GM03348 (cell line): ENCODE measurements around the gene ULBP1.
"Not testable (repeated sequence)": the region's sequence is repeated elsewhere in the genome, so short reads cannot be mapped to it uniquely, and the experiment has no call there.

Experiments
- DNase-seq: peaks from one replicate; pipeline ENCODE4 v3.0.0; 2012; ENCODE audit warnings: low spot score

The ULBP1 gene

DNA sequence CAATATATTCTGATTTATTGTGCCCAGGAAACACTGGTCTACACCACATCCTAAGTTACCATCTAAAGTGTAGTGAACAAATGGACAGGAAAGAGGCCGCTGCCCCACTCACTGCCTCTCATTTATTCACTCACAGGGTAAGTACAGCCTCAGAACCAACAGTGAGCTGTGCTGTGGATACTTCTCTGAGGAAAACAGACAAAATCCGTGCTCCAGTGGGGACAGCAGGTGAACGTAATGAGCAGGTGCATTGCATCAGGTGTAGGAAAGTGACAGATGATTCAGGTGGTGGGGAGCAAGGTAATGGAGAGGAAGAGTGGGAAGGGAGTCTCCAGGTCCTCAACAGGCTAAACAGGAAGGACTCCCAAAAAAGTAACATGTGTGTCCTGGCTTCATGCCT is 30.3 kb upstream of the ULBP1 start:
- no peak for DNase-seq

GRCh38 chr6:149934249-149935156 is 29.2 kb upstream of the ULBP1 start:
- peak; percentile 65 for DNase-seq

GRCh38 chr6:149935246-149935645 is 28.5 kb upstream of the ULBP1 start:
- no peak for DNase-seq

DNA sequence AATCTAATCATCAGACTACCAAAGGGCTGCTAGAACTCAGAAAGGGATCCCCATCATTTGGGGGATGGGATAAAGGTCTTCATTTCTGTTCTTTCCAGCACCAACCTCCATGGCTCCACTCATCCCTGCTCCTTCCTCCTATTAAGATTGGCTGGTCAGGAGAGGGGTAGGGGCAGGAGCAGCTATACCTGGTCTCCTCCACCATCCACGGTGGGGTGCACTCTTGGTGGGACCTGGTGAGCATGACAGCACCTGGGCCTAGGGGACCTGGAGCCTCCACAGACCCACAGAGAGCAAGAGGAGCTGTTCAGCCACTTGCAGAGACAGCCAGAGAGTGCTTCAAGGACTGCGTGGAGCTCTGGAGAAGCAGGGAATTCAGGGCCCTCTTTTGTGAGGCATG is 28.1 kb upstream of the ULBP1 start:
- DNase-seq = no peak

DNA sequence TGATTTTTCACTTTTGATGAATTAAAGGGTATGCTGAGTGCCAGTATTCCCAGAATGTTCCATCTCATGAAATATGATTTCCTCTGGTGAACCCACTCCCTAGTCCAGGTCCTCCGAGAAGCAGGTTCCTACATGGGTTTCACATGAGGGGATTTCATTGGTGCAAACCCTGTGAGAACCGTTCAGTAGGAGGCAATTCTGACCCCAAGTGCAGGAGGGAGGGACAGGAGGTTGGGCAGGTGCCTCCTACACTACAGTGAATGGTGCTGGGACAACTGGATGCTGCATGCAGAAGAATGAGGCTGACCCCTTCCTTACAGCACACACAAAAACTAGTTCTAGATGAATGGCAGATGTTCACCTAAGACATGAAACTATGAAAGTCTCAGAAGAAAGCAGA is 27.0 kb upstream of the ULBP1 start:
- no peak for DNase-seq

GRCh38 chr6:149938013-149938570 is 25.7 kb upstream of the ULBP1 start:
- DNase-seq = not testable (repeated sequence)

- peak; percentile 50 for DNase-seq
Observed at GRCh38 chr6:149938571-149939355, 25.0 kb upstream of the ULBP1 start.

DNA sequence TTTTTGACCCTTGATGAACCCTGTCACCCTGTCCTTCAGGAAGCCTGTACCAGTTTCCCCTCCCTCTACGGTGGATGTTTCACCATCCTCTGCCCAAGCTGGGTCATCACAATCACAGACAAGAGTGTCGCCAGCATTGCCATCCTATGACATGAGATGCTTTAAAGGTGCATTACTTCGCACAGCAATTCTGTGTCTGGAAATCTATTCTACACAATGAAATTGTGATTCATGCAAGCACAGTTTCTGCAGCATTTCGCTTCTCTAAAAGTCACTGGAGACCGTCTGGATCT is 24.4 kb upstream of the ULBP1 start:
- DNase-seq = no peak

GRCh38 chr6:149939909-149940671 is 23.7 kb upstream of the ULBP1 start:
- no peak for DNase-seq

GRCh38 chr6:149940672-149940982 is 23.1 kb upstream of the ULBP1 start:
- DNase-seq = no peak

GRCh38 chr6:149941583-149942460 is 21.9 kb upstream of the ULBP1 start, which contains the start of gene ULBP2:
ULBP2 (plus strand) TSS chr6:149942014; CDS start chr6:149942073, 59 bp downstream.
- peak; percentile 98 for DNase-seq

GRCh38 chr6:149942461-149942829 is 21.3 kb upstream of the ULBP1 start:
- no peak for DNase-seq

DNA sequence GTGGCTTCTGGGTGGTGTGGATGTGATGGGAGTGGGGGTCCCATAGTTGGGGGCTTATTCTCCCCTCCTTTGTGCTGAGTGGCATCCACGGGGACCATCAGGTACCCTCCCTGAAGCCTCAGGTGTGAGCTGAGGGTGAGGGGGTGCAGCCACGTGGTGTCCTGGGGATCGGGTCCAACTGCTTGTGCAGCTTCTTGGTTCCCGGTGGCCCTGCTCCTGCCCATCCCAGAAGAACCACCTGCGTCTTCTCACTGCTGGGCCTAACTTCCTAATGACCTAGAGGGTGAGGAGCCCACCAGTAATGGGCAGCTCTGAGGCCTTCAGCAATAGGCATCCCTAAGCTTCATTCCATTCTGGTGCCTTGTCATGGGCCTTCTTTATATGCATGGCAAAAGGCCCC is 20.4 kb upstream of the ULBP1 start:
- not testable (repeated sequence) for DNase-seq

DNA sequence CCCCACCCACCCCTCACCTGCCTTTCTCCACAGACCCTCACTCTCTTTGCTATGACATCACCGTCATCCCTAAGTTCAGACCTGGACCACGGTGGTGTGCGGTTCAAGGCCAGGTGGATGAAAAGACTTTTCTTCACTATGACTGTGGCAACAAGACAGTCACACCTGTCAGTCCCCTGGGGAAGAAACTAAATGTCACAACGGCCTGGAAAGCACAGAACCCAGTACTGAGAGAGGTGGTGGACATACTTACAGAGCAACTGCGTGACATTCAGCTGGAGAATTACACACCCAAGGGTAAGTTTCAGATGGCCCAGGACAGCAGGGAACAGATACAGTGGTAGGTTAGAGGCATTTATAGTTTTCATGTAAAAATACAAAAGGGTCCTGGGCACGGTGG is 18.5 kb upstream of the ULBP1 start:
- DNase-seq = not testable (repeated sequence)

- DNase-seq = not testable (repeated sequence)
Observed at GRCh38 chr6:149946631-149947030, 17.1 kb upstream of the ULBP1 start.

DNA sequence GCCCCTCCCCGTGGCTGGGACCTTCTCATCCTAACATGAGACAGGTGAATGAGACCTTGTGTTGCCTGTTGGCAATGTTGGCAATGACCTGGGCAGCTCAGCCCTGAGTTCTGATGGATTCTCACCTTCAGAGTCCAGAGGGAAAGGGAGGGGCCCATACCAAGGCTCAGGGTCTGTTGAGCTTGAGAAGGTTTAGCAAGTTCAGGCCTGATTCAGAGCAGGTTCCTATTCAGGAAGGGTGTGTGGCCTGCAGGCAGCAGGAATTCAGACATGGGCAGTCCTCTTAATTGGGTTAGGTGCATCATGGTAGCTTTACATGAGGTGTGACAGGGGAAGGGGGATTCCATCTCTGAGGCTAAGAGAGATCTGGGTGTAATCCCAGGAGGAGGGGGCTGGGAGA is 16.2 kb upstream of the ULBP1 start:
- not testable (repeated sequence) for DNase-seq

DNA sequence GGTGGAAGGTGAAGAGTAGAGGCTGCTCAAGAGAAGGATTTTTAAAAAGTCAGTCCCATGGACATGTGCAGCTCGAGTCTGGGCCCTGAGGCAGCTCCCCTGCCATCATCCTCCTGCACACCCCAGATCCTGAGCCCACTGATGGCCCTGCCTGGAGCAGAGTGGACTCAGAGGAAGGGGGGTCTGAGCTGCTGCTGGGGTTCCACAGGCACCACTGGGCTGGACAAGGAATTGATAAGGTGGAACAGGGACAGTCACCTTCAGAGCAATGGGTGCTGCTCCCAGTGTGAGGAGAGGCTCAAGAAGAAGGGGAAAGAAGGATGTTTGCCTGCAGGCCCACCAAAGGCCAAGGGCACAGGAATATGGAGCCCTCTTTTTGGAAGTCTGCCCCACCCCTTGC is 15.7 kb upstream of the ULBP1 start:
- DNase-seq = no peak

DNA sequence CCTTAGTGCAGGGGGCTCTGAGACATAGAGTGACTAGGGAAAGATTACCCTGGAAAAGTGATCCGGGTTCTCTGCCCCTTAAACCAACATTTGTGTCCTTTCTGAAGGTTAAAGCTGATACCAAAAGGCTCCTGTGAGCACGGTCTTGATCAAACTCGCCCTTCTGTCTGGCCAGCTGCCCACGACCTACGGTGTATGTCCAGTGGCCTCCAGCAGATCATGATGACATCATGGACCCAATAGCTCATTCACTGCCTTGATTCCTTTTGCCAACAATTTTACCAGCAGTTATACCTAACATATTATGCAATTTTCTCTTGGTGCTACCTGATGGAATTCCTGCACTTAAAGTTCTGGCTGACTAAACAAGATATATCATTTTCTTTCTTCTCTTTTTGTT is 15.1 kb upstream of the ULBP1 start:
- no peak for DNase-seq

DNA sequence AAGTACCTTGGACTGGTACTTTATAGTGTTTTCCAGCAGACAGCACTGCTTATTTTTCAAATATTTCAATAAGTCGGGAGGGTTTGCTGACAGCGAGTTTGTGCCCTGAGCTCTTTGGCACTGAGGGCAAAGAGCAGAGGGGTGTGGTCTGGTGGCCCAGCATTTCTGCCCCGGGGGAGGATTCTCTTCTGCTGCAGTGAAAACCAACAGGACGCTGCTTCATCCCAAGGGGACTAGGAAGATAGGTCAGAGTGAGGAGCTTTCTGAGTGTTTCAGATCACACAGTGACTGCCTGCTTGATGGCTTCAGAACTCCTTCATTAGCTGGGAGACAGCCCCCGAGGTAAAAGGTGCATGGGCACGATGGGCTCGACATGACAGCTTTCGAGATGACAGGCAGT is 13.3 kb upstream of the ULBP1 start:
- DNase-seq = no peak

- DNase-seq = no peak
Observed at GRCh38 chr6:149951096-149951495, 12.6 kb upstream of the ULBP1 start.

- no peak for DNase-seq
Observed at GRCh38 chr6:149951626-149952025, 12.1 kb upstream of the ULBP1 start.
